Endothelial cell of umbilical vein (primary cell): Measurements from ENCODE around the gene DGCR2. TPM values are rescaled to one million over a fixed set of nuclear protein-coding genes. Genes with fewer than 3 reads are reported as not detected.

ENCODE experiments used
- polyA plus RNA-seq, 4 experiments: library from polyadenylated mRNA; depleted of rRNA in 3 of 4; stranded (reverse) in 3 of 4; unstranded in 1 of 4; fragments of >200 nt; gene quantifications; 2 replicates each; pipeline versions ENCODE4 v1.2.1 to v1.2.3, GENCODE V29; 2011 to 2012; ENCODE audit warnings: missing spikeins in 1 of 4
- small RNA-seq: library from RNA; depleted of rRNA; stranded (forward); fragments of <200 nt; gene quantifications from one replicate; pipeline ENCODE3, GENCODE V24; 2012; ENCODE audit warnings: low replicate concordance, low read depth; ENCODE audit not compliant: insufficient read depth, insufficient read length
- total RNA-seq: library from RNA; stranded (reverse); gene quantifications from 2 replicates; pipeline ENCODE4 v1.2.3, GENCODE V29; 2021

The DGCR2 gene
- total and polyA plus RNA-seq, 2 donors (not counting 3 experiments of a cell fraction or from before 2014, with no cell fraction given) = 44.8 to 51.2 TPM

Small RNA genes within 50 kb of the gene (small RNA-seq; reads per million reads assigned to genes)
- gene RF00019 = not detected

Other genes with a start within 250 kb of the DGCR2 start
- gene DGCR6, start 216.1 kb downstream of the DGCR2 start, total RNA-seq = 0.44 and 0.95 TPM in 2 replicates
- 0.70 and 1.1 TPM in 2 replicates for gene DGCR6, start 216.1 kb downstream of the DGCR2 start, polyA plus RNA-seq
- not detected in 2 replicates for gene PRODH, start 186.1 kb downstream of the DGCR2 start, total RNA-seq
- 0.03 TPM in 1 of 2 replicates, not detected in the other for gene PRODH, start 186.1 kb downstream of the DGCR2 start, polyA plus RNA-seq
- gene TSSK2, start 8.9 kb upstream of the DGCR2 start, total RNA-seq = not detected in 2 replicates
- gene TSSK2, start 8.9 kb upstream of the DGCR2 start, polyA plus RNA-seq = not detected in 2 replicates
- gene ESS2, start 22.2 kb upstream of the DGCR2 start, total RNA-seq = 18.4 and 21.9 TPM in 2 replicates
- 20.1 and 22.8 TPM in 2 replicates for gene ESS2, start 22.2 kb upstream of the DGCR2 start, polyA plus RNA-seq
- not detected in 2 replicates for gene GSC2, start 27.9 kb upstream of the DGCR2 start, total RNA-seq
- gene GSC2, start 27.9 kb upstream of the DGCR2 start, polyA plus RNA-seq = not detected in 2 replicates
- gene SLC25A1, start 56.3 kb upstream of the DGCR2 start, total RNA-seq = 94.5 and 102 TPM in 2 replicates
- gene SLC25A1, start 56.3 kb upstream of the DGCR2 start, polyA plus RNA-seq = 78.0 and 80.0 TPM in 2 replicates
- 6.2 and 6.8 TPM in 2 replicates for gene CLTCL1, start 169.3 kb upstream of the DGCR2 start, total RNA-seq
- 5.0 and 5.1 TPM in 2 replicates for gene CLTCL1, start 169.3 kb upstream of the DGCR2 start, polyA plus RNA-seq